Amygdala (tissue), 56 donors: Measurements from ENCODE around the gene CRYBG2.

Source experiments
- DNase-seq, 56 donors: peaks; one replicate each; lab custom pipeline; 2025; lab: John Stamatoyannopoulos, UW

The CRYBG2 gene

DNA sequence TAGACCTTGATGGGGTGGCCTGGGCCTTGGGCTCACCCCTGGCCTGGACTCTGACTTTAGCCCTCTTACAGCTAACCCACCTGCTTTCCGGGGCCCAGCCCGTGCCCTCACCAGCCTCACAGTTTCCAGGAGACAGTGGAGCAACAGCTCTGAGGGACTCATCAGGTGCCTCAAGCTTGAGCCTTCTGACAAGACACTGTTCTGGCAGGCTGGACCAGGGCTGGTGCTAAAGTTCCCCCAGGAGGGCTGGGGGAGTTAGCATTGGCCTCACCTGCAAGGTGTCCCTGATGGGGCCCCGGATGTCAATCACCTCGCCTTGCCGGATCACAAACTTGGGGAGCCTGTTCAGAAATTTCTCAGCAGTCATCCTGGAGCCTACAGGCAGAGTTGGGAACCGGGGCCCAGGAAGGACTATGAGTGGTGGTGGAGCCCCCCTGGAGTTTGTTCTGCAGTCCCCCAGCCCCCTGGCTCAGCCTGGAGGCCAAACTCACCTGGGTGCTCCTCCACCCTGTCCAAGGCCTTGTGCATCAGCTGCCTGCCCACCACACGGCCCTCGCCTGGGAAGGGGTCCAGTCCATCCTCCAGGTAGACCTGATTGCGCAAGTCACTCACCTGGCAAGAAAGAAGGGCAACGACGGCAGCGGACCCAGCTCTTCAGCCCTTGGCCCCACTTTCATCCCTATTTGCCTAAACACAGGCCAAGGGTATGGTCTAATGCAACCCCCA, 69.9 kb downstream of the CRYBG2 start:
- no peak for DNase-seq

DNA sequence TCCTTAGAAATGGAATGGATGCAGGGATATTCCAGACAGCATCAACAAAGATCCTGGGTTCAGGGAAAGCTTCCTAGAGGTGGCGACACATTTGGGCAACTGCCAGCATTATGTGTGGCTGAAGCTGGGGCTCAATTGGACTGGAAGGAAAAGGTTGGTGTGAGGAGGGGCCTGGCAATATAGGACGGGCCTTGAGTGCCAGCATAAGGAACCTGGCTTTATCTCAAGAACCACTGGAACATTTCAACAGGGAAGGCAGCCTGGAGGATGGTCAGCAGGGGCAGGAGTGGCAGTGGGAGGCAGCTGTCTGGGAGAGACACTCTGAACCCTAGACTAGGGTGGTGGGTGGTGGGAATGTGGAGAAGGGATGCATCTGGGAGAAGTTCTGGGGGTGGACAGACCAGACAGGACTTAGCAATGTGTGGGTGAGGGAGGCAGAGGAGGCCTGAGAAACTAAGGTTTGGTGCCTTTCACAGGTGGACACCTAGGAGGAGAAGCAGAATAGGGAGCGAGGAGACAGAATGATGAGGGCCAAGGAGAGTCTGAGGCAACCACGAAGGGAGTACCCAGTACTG, 70.6 kb downstream of the CRYBG2 start:
- no peak for DNase-seq

DNA sequence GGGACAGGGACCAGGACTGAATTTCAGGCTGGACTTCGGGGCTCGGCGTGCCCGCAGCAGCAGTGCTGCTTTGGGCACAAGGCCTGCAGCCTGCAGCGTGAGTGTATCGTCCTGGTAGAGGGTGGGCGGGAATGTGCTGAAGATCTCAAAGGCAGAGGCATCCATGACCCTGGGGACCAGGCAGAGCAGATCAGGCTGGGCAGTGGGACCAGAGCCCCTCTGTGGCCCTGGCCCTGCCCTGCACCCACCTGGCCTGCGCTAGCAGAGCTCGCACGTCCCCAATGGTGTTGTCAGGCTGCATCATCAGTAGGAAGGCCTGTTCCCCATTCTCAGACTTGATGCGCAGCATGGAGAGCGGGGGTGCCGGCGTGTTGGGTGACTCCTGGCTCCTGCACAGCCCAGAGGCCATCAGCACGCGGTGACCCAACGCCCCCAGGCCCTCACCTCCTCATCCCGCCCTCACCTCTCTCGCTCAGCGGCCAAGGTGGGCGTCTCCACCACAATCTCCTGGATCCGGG, 71.5 kb downstream of the CRYBG2 start:
- no peak for DNase-seq

DNA sequence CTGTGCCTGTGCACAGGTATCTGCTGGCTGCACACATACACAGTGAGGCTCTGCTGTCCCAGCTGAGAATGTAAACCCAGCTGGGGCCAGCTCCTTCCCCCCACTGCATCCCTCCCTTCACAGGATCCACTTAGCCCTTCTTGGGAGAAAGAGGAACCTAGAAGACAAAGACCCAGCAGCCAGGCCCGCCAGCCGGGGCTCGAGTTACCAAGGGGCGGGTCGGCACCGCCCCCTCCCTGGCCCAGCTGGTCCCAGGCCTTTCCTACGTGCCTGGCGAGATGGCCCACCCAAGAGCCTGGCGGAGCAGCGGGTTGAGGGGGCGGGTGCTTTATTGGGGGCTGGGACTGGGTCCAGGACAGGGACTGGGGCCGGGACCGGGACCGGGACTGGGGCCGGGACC, 72.0 kb downstream of the CRYBG2 start:
- no peak for DNase-seq

DNA sequence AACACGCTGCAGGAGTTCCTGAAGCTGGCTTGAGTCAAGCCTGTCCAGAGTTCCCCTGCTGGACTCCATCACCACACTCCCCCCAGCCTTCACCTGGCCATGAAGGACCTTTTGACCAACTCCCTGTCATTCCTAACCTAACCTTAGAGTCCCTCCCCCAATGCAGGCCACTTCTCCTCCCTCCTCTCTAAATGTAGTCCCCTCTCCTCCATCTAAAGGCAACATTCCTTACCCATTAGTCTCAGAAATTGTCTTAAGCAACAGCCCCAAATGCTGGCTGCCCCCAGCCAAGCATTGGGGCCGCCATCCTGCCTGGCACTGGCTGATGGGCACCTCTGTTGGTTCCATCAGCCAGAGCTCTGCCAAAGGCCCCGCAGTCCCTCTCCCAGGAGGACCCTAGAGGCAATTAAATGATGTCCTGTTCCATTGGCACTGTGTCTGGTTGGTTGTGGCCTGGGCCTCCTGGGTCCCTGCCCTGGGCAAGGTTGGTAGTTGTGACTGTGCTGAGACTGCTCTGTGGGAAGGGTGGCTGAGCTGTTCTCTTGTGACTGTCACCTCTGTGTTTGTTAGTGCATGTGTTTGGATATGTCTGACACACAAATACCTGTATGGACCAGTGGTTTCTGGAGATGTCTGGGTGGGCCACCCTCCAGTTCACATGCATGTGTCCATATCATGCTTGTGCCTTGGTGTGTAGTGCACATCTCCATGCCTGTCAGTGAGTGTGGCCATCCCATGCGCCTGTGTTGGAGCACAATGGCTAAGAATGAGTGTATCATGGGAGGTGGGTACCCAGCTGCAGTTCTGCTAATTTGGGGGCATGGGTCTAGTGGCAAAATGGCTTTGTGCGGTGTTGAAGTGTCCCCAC, 72.6 kb downstream of the CRYBG2 start:
- DNase-seq, result no peak

DNA sequence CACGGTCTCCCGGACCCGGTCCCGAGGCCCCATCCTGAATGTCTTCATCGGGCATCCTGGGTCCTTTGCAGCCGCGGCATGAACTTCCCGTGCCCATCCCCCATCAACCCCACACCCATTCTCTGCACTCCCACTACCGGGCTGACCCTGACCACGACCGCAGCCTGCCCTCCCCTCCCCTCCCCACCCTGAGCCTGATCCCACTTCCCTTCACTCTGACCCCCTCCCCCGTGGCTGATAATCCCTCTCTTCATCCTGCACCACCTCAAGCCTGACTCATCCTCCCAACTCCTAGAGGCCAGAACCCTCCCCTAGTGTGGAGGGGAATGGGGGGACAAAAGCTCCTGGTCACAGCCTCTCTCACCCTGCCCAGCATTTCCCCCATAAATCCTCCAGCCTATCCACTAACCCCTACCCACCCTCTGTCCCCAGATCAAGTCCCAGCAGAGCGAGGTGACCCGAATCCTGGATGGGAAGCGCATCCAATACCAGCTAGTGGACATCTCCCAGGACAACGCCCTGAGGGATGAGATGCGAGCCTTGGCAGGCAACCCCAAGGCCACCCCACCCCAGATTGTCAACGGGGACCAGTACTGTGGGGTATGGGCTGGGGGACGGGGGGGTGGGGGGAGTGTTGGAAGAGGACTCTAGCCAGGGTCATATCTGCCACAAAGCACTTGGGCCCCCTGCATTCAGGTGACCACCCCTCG, 73.4 kb downstream of the CRYBG2 start:
- peak in 4 of 56 donors; percentile 49 to 75 (median 56) for DNase-seq

DNA sequence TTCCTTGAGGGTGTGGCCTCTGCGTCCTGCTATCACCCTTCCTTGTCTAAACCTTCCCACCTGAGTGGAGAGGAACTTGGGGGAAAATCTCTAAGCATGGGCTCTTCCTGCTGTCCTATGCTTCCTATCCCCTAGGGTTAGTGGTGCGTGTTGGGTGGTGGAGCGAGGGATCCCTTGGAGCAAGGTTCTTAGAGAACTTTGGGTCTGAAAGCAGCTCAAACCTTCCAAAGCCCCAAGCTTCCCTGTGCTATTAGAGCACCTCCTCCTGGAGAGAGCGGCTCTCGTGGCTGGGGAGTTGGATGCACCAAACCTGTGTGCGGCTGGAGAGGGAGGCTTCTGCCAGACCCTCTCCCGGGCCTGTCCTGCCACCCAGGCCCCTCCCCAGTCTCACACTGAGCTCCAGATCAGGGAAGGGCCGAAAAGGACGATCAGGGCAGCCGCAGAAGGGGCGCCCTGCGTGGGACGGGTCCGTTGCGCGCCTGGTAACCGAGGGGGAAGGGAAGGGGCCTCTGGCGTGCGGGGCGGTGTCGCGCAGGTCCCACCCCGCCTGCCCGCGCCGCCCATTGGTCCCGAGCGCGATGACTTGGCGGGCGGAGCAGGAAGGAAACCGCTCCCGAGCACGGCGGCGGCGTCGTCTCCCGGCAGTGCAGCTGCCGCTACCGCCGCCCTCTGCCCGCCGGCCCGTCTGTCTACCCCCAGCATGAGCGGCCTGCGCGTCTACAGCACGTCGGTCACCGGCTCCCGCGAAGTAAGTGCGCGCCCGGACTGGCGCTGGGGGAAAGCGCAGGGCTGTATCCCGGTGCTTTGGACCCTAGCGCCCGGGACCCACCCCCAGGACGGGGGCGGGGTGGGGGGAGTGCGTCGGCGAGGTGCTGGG, 74.2 kb downstream of the CRYBG2 start, which contains the start of gene SH3BGRL3:
SH3BGRL3 (plus strand) TSS at position 631 of the 877 bp plus-strand sequence; CDS start at position 701, 70 bp downstream.
- DNase-seq, result peak in 53 of 56 donors; percentile 17 to 90 (median 72)

DNA sequence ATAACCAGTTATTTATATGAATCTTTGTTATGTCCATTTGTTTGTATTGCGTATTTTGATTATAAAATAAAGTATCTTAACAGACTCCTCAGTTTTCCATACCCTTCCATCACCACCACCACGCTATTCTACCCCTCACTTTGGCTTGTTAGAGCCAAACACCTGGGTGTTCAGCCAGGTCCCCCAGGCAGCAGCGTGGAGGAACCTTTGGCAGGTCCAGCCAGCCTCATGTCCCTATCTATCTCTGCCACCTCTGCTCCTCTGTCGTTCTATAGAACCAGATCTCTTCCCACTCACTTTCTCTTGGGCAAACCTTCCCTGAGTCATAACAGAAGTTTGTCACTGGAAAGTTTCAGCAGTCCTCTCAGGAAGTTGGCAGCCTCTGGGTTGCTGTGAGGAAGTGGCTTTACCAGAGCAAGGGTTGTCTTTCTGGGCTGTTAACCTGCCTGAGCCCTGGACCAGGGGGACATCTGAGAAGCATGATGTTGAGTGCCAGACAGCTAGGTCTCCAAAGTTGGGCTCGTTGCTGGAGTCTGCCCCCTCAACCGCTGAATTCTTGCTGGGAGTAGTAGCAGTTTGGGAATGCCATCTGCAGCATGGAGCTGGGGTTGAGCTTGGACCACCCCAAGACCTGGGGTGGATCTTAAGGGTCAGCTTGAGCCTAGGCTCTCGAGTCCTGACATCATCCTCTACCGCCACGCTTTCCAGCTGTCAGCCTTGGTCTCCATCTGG, 75.0 kb downstream of the CRYBG2 start:
- peak in 1 of 56 donors; percentile 34 for DNase-seq

DNA sequence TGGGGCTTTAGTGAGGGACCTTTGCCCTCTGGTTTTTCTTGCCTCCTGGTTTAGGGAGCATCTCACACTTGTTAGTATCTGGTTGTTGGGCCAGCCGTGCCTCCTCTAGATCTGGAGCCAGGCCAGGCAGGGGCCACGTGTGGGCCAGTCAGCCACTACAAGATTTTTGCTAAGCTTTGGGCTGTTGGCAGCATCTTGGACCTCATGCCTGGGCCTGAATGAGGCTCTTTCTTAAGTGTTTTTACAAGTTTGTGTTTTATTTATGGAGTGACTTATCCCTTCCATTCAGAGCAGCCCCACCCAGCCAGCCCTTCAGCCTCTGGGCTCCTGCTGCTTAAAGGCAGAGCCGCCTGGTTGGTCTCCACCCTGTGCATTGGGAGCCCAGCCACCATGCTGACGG, 75.6 kb downstream of the CRYBG2 start:
- DNase-seq, result peak in 13 of 56 donors; percentile 11 to 39 (median 24)

DNA sequence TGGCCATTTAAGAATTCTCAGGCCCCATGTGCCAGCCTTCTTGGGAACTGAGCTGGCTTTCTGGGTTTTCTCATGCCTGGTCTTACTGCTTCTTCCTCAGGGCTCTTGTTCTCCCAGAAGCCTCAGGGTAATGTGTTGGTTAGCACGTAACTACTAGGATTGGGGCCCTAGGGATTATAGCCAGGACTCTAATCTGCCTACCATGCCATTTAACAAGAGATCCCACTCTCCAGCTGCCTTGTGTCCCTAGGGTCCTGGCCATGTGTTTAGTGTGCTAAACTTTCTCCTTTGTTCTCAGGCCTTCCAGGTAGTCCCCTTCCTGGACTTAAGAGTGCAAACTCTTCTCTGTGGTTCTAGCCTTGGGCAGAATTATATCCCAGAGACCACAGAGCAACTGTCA, 76.2 kb downstream of the CRYBG2 start:
- DNase-seq, result no peak

DNA sequence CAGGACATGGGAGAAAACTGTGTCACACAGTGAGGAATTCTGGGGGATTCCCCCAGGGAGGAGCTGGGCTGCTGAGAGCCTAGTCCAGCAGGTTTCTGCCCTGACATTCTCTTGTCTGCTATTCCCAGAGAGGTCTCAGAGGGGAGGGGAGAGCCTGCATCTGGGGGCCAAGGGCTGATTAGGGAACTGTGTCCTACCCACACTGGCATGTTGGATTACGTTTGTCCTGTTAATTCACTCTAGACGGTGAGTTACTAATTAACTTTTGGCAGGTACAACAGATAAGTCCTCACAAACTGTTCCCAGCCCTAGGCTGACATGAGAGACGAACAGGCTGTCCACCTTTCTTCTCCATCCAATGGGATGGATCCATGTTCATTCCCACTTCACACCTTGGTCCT, 76.7 kb downstream of the CRYBG2 start:
- DNase-seq, result no peak

DNA sequence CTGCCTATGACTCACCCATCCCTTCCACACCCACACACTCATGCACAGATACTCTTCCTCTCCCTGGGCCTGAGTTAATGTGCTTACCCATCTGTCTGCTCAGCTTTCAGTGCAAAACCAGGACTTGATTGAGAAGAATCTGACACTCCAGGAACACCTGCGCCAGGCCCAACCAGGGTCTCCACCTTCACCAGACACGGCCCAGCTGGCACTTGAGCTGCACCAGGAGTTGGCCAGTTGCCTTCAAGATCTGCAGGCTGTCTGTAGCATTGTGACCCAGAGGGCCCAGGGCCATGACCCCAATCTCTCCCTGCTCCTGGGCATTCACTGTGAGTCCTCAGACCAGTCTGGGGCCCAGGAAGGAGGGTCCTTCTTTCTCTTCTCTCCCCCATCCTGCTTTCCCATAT, 77.5 kb downstream of the CRYBG2 start:
- peak in 1 of 56 donors; percentile 59 for DNase-seq

DNA sequence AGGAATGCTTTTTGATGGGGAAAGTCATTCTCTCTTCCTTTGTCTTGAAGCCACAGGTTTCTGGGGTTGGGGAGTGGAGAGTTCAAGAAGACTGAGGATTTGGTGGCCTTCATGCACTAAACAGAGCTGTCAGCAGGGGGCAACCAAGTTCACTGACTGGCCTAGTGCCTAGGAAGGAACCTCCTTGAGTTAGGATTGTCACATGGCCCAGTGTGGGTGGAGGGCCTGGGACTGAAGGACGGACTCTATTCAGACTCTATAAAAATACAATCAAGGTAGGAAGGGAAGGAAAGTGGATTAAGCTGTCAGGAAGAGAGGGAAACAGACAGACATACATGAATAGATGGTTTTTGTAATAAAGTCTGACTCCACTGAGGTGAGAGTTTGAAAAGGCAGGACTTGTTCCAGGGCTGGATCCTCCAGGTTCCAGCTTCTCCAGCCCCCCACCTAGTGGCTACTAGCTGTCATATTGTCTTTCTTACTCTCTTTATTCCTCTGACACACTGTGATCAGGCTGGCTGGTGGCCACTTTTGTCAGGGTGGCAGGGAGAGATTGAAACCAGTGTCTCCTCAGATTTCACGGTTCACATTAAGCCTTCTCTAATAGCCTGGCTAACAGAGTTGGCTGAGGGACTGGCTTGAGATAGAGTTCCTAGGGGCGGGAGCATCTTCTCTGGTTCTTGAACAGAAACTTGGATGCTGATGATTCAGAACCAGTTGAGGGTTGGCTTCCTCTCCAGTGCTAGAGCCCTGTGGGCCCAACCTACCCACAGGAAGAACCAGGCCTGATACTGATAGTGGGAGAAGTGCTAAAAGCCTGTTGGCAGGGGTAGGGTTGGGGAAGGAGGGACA, 78.1 kb downstream of the CRYBG2 start:
- peak in 48 of 56 donors; percentile 24 to 87 (median 61) for DNase-seq

DNA sequence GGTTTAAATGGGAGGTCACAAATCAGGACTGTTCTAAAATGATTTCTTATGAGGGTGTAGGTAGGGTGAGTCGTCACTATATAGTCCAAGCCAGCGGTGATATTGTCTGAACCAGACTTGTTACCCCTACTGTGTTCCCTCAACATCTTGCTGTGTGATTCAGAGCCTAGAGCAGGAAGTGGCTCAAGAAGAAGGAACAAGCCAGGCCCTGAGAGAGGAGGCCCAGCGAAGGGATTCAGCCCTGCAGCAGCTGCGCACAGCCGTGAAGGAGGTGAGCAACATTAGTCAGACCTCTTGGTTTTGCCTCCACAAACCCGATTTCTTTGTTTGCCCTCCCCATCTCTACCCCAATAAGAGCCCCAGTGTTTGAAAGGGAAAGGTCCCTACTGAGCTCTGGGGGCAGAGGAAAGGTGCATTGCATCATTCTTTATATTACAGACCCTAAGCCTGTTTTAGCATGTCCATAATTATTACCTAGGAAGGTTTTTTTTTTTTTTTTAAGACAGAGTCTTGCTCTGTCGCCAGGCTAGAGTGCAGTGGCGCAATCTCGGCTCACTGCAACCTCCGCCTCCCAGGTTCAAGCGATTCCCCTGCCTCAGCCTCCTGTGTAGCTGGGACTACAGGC, 79.0 kb downstream of the CRYBG2 start:
- DNase-seq, result no peak
